ENCODE measurements around the gene PDE7B. TPM values are rescaled to one million over a fixed set of nuclear protein-coding genes. Genes with fewer than 3 reads are reported as not detected.

Gene PDE7B
- total RNA-seq, 1 donor = 1.7 TPM

DNA sequence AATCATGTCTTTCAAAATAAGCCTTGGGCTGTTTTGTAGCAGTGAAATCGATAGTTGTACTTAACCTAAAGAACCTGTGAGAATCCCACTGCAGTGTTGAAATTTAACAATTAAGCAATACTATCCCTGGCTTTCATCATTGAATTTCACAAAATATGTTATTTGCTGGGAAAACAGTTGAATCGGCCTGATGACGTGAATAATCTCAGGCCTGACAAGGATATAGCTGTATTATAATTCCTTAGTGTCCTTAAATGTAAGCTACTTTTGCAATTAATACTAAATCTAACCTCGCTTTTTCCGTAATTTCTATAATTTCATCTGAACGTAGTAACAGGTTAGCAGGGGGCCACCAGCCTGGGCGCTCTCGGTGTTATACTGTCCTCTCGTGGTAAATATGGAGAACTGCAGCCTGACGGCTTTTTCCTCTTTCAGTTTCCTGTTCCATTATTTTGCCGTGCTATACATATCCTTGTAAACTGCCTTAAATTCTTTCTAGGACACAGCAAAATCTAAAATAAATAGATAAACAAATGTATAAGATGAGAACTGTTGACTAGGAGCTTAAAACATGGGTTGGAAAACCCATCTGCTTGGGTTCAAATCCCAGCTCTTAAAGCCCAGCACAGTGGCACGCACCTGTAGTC is 374.6 kb downstream of the PDE7B start:
- peak; percentile 91 for DNase-seq (ENCODE audit: low read depth)
- peak overlapping the region; percentile 41 for H3K4me3 ChIP-seq (ENCODE audit: low read depth, low read length)
- TF ChIP-seq, protein P1, sequence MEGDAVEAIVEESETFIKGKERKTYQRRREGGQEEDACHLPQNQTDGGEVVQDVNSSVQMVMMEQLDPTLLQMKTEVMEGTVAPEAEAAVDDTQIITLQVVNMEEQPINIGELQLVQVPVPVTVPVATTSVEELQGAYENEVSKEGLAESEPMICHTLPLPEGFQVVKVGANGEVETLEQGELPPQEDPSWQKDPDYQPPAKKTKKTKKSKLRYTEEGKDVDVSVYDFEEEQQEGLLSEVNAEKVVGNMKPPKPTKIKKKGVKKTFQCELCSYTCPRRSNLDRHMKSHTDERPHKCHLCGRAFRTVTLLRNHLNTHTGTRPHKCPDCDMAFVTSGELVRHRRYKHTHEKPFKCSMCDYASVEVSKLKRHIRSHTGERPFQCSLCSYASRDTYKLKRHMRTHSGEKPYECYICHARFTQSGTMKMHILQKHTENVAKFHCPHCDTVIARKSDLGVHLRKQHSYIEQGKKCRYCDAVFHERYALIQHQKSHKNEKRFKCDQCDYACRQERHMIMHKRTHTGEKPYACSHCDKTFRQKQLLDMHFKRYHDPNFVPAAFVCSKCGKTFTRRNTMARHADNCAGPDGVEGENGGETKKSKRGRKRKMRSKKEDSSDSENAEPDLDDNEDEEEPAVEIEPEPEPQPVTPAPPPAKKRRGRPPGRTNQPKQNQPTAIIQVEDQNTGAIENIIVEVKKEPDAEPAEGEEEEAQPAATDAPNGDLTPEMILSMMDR (IDR thresholded peaks at IDR 0.05; ENCODE audit: insufficient read depth, low read depth, low read length) = peak; percentile 100

DNA sequence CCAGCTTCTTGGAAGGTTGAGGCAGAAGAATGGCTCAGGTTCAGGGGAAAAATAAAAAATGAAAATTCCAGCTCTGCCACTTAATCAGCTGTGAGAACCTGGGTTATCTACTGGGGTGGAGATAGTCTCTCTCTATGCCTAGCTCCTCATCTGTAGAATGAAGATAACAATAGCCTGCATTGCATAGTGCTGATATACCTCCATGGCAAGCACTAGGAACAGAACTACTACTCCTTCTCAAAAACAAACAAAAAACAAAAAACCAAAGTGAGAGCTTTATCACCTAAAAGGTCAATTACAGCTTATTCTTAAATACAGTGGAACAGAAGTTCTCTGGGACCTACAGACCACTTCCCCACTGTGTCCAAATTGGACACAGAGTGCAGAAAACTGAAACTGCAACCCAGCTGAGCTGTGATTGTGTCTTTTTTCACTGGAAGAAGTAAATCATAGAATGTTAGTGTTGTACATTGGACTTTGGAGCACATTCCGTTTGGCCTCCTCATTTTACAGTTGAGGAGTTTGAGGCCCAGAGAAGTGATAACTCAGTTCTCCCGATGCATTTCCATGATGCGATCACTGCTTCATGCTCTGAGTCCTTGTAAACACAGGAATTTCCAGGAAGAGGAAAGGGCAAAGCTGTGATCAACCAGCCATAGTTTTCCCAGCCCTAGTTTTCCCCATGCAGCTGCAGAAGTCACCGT is 375.3 kb downstream of the PDE7B start:
- no peak overlapping the region for H3K4me3 ChIP-seq (ENCODE audit: low read depth, low read length)
- TF ChIP-seq, protein P1 (IDR thresholded peaks at IDR 0.05; ENCODE audit: insufficient read depth, low read depth, low read length) = no peak
- DNase-seq (ENCODE audit: low read depth) = no peak

DNA sequence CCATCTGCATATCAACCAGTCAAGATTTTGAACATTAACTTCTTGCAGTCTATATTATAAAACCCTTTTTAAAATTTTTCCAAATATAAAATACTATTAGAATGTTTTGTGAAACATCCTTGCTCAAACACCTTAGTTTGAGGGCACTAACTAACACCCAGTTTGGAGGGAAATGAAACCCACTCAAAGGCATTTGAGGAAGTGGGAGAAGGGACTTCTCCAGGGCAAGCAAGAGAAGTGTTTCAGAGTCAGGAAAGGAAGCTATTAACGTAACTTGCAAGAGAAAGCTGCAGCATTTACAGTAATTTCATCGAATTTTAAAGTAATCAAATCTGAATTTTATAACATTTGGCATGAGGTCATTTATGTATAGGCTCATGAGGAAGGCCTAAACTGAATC is 377.3 kb downstream of the PDE7B start:
- H3K4me3 ChIP-seq (ENCODE audit: low read depth, low read length) = no peak overlapping the region
- DNase-seq (ENCODE audit: low read depth) = no peak
- TF ChIP-seq, protein P1 (IDR thresholded peaks at IDR 0.05; ENCODE audit: insufficient read depth, low read depth, low read length) = no peak

DNA sequence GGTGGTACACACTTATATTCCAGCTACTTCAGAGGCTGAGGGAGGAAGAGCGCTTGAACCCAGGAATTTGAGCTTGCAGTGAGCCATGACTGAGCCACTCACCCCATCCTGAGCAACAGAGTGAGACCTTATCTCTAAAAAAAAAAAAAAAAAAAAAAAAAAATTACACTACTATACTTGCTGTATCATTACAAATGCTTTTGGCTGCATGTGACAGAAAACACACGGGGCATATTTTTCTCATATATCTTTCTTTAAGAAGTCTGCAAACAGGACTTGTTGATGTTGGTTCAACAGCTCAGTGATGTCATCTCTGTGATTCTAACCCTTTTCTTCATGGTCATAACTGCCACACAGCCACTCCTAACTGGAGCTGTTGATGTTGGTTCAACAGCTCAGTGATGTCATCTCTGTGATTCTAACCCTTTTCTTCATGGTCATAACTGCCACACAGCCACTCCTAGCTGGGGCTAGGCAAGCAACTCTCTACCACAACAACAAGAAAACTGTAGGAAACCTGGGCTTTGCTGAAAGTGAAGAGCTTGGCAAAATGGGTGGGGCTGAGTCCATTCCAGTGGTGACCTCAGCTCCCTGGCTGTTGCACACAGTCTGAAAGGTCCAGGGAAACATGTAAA is 378.8 kb downstream of the PDE7B start:
- TF ChIP-seq, protein P1 (IDR thresholded peaks at IDR 0.05; ENCODE audit: insufficient read depth, low read depth, low read length) = no peak
- DNase-seq (ENCODE audit: low read depth) = peak; percentile 33
- H3K4me3 ChIP-seq (ENCODE audit: low read depth, low read length) = no peak overlapping the region

DNA sequence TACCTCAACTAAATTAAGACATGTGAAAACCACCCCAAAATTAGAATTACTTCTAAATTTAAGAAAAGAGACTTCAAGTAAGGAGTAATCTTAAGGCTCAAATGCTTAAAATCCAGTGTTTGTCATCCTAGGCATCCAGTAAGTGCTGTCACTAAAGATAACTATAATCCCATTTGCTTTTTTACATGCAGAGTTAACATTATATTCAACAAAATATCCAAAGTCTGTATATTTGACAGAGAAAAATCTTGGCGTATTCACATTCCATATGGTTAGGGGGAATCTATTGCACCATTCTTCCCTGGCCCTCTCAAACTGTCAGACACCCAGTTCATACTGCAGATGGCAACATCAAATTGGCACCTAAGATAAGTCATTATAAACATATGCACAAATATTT is 381.2 kb downstream of the PDE7B start:
- TF ChIP-seq, protein P1 (IDR thresholded peaks at IDR 0.05; ENCODE audit: insufficient read depth, low read depth, low read length) = no peak
- H3K4me3 ChIP-seq (ENCODE audit: low read depth, low read length) = no peak overlapping the region
- DNase-seq (ENCODE audit: low read depth) = no peak

DNA sequence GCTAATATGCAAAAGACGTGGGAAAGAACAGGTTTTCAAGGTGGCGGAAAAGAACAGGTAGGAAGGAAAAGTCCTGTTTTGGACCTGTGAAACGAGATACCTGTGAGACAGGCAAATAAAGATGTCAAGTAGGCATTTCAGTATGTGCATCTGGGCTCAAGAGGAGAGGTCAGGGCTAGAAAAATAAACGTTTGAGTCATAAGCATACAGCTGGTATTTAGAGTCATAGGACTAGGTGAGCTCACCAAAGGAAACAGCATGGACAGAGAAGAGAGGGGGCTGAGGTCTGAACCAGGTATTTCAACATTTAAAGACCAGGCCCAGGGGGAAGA is 383.7 kb downstream of the PDE7B start:
- peak; percentile 64 for DNase-seq (ENCODE audit: low read depth)
- no peak overlapping the region for H3K4me3 ChIP-seq (ENCODE audit: low read depth, low read length)
- TF ChIP-seq, protein P1 (IDR thresholded peaks at IDR 0.05; ENCODE audit: insufficient read depth, low read depth, low read length) = no peak

All from fibroblast of villous mesenchyme (primary cell).